Measurements from ENCODE around the gene MFSD12.

MFSD12 gene

GRCh38 chr19:3505598-3506383 is 51.6 kb downstream of the MFSD12 start, which contains the start of gene FZR1:
FZR1 (plus strand) TSS chr19:3506311; CDS start chr19:3522990, 16,679 bp downstream.
- peak; percentile 98 to 99 for DNase-seq

GRCh38 chr19:3504735-3505134 is 52.7 kb downstream of the MFSD12 start:
- DNase-seq: no peak

GRCh38 chr19:3503036-3503572 is 54.3 kb downstream of the MFSD12 start:
- DNase-seq: no peak

- DNase-seq: no peak
These were observed 55.6 kb downstream of the MFSD12 start for GRCh38 chr19:3501780-3502179.

- peak; percentile 95 to 96 for DNase-seq
These were observed 56.8 kb downstream of the MFSD12 start, which contains the start of gene DOHH for GRCh38 chr19:3500429-3501101. DOHH (minus strand) TSS chr19:3500674; CDS start chr19:3496814, 3,860 bp downstream.

- no peak for DNase-seq
These were observed 57.5 kb downstream of the MFSD12 start for GRCh38 chr19:3499738-3500428.

- no peak for DNase-seq
These were observed 59.4 kb downstream of the MFSD12 start for GRCh38 chr19:3497757-3498520.

- DNase-seq: no peak
These were observed 60.8 kb downstream of the MFSD12 start for GRCh38 chr19:3496392-3497273.

GRCh38 chr19:3494559-3494958 is 62.8 kb downstream of the MFSD12 start:
- peak; percentile 68 to 71 for DNase-seq

All from activated CD4-positive, alpha-beta T cell treated with anti-CD3 and anti-CD28 coated beads, Interleukin-2, amount 50 U/mL, for 4 hours (primary cell).